Thyroid gland (tissue), 4 donors: ENCODE data around the gene ARHGAP35.

Source experiments
- CTCF ChIP-seq, 6 experiments: fragments of 200-600 bp in 3 of 6; fragments of 450-650 bp in 3 of 6; sonication (generic) in 3 of 6; IDR thresholded peaks; one replicate each; pipeline ENCODE4 v1.5.1; 2016 to 2019; ENCODE audit warnings: antibody characterized with exemption in 6 of 6, mild to moderate bottlenecking in 2 of 6, inconsistent platforms in 1 of 6, moderate library complexity in 1 of 6
- POLR2A ChIP-seq, 2 donors: fragments of 450-650 bp; IDR thresholded peaks; one replicate each; pipeline ENCODE4 v1.6.1; 2017; ENCODE audit warnings: antibody characterized with exemption in 2 of 2, mild to moderate bottlenecking in 2 of 2, moderate library complexity in 1 of 2

GRCh38 chr19:46839752-46840497 is 20.9 kb upstream of the ARHGAP35 start:
- TF ChIP-seq CTCF (IDR thresholded peaks at IDR 0.05), result no peak
- TF ChIP-seq POLR2A (IDR thresholded peaks at IDR 0.05), result no peak
